ENCODE results near the gene SPOCK1. TPM values are rescaled to one million over a fixed set of nuclear protein-coding genes. Genes with fewer than 3 reads are reported as not detected.

Gene SPOCK1
- total and polyA plus RNA-seq, 2 of the 13 experiments (the other 11 are each of a cell fraction or from before 2014, with no cell fraction given), result 0.18 to 0.29 TPM

GRCh38 chr5:137383909-137384308, 115.2 kb downstream of the SPOCK1 start:
- intact Hi-C loops (cut with micrococcal nuclease; ENCODE audit: unreplicated experiment) (no loop called here), in situ Hi-C loops (cut with HindIII; ENCODE audit: extremely low pct_ligation_motif_present, low pct_unique_long_range_greater_than_20kb) (no loop called here)
- H3K27me3 ChIP-seq (ENCODE audit: control insufficient read depth in 1 of 2, insufficient read depth in 2 of 2, low read length in 2 of 2), result no peaks in the 10 kb centered on the region
- no peak overlapping the region for H2AFZ ChIP-seq (ENCODE audit: low read length)
- no peak for ATAC-seq
- no CpG with 5 or more reads among the region's 1 CpG for WGBS (ENCODE audit: low lambda C conversion rate)
- TF ChIP-seq MIER2 (CRISPR knock-in tag; IDR thresholded peaks at IDR 0.05) (no peak), ZNF773 (CRISPR knock-in tag; IDR thresholded peaks at IDR 0.05; ENCODE audit: borderline replicate concordance) (no peak), PAX8 (CRISPR knock-in tag; IDR thresholded peaks at IDR 0.05; ENCODE audit: borderline replicate concordance) (no peak), ZNF256 (CRISPR knock-in tag; conservative IDR thresholded peaks at IDR 0.05) (no peak), RBAK (CRISPR knock-in tag; IDR thresholded peaks at IDR 0.05) (no peak), IKZF1 (IDR thresholded peaks at IDR 0.05) (no peak), TAF15 (IDR thresholded peaks at IDR 0.05; ENCODE audit: low read depth, low read length, poor library complexity, severe bottlenecking) (no peak), SAFB2 (CRISPR knock-in tag; IDR thresholded peaks at IDR 0.05; ENCODE audit: borderline replicate concordance, low read depth) (no peak), SOX5 (CRISPR knock-in tag; IDR thresholded peaks at IDR 0.05; ENCODE audit: borderline replicate concordance) (no peak), ZBTB8A (CRISPR knock-in tag; IDR thresholded peaks at IDR 0.05; ENCODE audit: borderline replicate concordance, low read depth) (no peak), ELF3 (CRISPR knock-in tag; IDR thresholded peaks at IDR 0.05) (no peak), ZNF850 (CRISPR knock-in tag; conservative IDR thresholded peaks at IDR 0.05) (no peak), ZC3H4 (CRISPR knock-in tag; IDR thresholded peaks at IDR 0.05; ENCODE audit: borderline replicate concordance) (no peak), ETS1 (CRISPR knock-in tag; IDR thresholded peaks at IDR 0.05) (no peak), ATRX (CRISPR knock-in tag; IDR thresholded peaks at IDR 0.05; ENCODE audit: borderline replicate concordance) (no peak)
- no peak for FAIRE-seq
- POLR2A ChIA-PET, result no interaction called here
- no peak overlapping the region for H3K4me2 ChIP-seq (ENCODE audit: low read depth, low read length)
- H4K20me1 ChIP-seq (ENCODE audit: insufficient read depth, low read length), result no peaks in the 10 kb centered on the region
- DNase-seq (ENCODE audit: low spot score), result no peak
- no peak overlapping the region for H3K4me3 ChIP-seq (replicated peaks in 1 of 3; ENCODE audit: insufficient read depth in 1 of 3, low read depth in 2 of 3, low read length in 3 of 3)
- no peaks in the 10 kb centered on the region for H3K4me1 ChIP-seq (ENCODE audit: insufficient read depth, low read length)
- H3K9me3 ChIP-seq (ENCODE audit: low read length), result peaks cover 34% of the 10 kb centered on the region
- CTCF ChIA-PET (ENCODE audit: low intra/inter-chr PET ratio, low total read pairs), result no interaction called here
- H3K9ac ChIP-seq (ENCODE audit: insufficient read depth, low read depth, low read length), result no peak overlapping the region
- H3K79me2 ChIP-seq (ENCODE audit: insufficient read depth, low read length), result no peaks in the 10 kb centered on the region
- H3K27ac ChIP-seq (ENCODE audit: extremely low read length, insufficient read depth, low read length), result no peak overlapping the region
- H3K36me3 ChIP-seq (replicated peaks in 1 of 2; ENCODE audit: control insufficient read depth in 1 of 2, insufficient read depth in 2 of 2, low read length in 2 of 2), result no peaks in the 10 kb centered on the region
- no TSS peak for BruUV-seq (replicated peaks)
